Cardiac septum (tissue), 1 donor: ENCODE measurements around the gene BICD1. TPM values are rescaled to one million over a fixed set of nuclear protein-coding genes. Genes with fewer than 3 reads are reported as not detected.

Source experiments
- DNase-seq: peaks from one replicate; pipeline ENCODE4 v3.0.0-alpha.2; 2020; ENCODE audit warnings: low spot score
- intact Hi-C: fragments of 100-400 bp; cut with DNase I; formaldehyde crosslinking; loops from one replicate; pipeline ENCODE4 v1.14.0; 2022
- total RNA-seq: library from RNA; stranded (reverse); fragmentation: NEBNext Ultra II Directional; extraction: Animal tissue kit (Norgen Biotek cat#: 25700); gene quantifications from one replicate; pipeline ENCODE4 v1.2.1, GENCODE V29; 2021
- donor health status: DM: no; HTN: no; CAD: no.

BICD1 gene
- total RNA-seq, 1 donor from 2014 or later: 19.8 TPM

GRCh38 chr12:32302218-32303173 is 195.8 kb downstream of the BICD1 start:
- no peak for DNase-seq
- intact Hi-C loops: loop anchor here (5.0 to 10.0 kb wide), 3 partner anchors 240 to 648 kb away; partner anchors contain the start of gene ETFBKMT

DNA sequence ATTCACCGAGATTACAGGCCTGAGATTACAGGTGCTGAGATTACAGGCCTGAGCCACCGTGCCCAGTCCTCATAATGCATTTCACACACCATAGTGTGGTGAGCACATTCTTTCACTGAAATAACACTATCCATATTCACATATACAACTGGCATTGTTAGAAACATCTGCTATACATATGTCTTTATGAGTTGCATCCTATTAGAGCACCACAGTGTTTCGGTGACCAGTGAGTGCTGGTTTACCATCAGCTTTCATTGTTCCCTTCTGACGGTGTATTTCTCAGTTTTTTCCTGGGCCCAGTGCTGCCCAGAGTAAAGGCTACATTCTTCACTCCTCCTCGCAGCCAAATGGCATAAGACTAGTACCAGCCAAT is 196.5 kb downstream of the BICD1 start:
- no peak for DNase-seq
- intact Hi-C loops: loop anchor here (5.0 to 10.0 kb wide), 3 partner anchors 241 to 648 kb away; partner anchors contain the start of gene ETFBKMT

GRCh38 chr12:32305163-32305562 is 198.5 kb downstream of the BICD1 start:
- no peak for DNase-seq
- intact Hi-C loops: loop anchor here (10.0 kb wide), 2 partner anchors 620 to 650 kb away; partner anchors contain the start of gene ETFBKMT

GRCh38 chr12:32307326-32307725 is 200.7 kb downstream of the BICD1 start:
- intact Hi-C loops: loop anchor here (10.0 kb wide), 2 partner anchors 623 to 653 kb away; partner anchors contain the start of gene ETFBKMT

DNA sequence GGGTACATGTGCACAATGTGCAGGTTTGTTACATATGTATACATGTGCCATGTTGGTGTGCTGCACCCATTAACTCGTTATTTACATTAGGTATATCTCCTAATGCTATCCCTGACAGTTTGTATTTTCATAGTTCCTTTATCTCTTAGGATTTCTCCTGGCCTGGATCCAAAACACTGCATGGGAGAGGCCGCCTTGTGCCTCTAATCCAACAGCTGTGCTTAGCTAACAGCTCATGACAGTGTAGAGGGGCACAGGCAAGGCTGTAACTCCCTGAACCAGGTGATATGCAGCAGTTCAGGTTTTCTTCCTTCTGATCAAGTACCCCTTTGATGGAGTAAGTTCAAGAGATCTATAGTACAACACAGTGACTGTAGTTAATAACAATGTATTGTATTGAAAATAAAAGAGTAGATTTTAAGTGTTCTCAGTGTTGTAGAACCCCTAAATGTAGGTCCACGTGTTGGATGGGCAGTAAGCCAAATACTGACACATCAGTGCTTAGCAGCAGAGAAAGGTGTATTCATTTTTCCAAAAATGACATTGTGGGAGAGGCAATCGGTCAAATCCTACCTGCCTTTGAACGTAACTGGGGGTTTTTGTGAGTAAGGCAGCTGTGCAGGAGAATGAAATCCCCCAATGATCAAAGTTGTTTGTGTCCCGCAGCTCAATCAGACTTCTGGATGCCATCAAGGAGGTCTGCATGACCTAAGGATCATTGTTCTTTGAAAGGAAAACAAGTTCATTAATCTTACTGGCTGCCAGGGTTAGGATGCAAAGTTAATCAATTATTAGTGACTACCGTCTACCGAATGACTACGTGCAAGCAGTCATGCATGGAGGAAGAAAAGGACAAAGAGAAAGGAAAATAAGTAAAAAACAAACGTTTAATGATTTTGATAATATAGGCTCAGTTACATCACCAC is 203.4 kb downstream of the BICD1 start:
- DNase-seq: no peak
- intact Hi-C loops: loop anchor here (10.0 kb wide), 2 partner anchors 625 to 655 kb away; partner anchors contain the start of gene ETFBKMT

More at GRCh38 chr12:32307326-32307725, 200.7 kb downstream of the BICD1 start:
- no peak for DNase-seq

DNA sequence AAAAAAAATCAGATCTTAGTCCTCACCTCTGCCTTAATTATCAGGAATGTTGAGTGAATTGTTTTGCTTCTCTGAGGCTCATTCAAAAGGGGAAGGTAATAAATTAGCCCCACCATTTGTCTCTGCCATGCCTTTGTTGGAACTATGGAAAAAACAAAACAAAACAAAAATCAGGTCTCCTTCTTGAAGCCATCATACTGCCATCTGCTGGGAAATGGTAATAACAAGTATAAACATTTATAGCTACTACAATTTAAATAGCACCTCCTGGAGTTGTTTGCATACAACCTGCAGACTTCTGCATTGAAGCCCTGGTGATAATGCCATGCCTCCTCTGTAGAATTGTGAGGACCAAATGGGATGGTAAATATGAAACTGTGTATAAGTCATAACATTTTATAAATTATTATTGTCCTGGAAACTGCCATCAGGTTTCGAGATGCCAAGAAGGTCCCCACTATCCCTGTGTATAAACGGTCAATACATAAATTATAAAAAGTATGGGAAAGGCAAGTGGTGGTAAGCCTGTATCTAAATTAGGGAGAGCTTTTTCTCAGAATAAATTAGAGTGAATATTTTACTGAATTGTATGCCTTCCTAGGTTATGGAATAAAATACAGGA is 205.5 kb downstream of the BICD1 start:
- intact Hi-C loops: no loop called here
- DNase-seq: no peak

- DNase-seq: no peak
Measured at GRCh38 chr12:32322354-32322753, 215.7 kb downstream of the BICD1 start.

DNA sequence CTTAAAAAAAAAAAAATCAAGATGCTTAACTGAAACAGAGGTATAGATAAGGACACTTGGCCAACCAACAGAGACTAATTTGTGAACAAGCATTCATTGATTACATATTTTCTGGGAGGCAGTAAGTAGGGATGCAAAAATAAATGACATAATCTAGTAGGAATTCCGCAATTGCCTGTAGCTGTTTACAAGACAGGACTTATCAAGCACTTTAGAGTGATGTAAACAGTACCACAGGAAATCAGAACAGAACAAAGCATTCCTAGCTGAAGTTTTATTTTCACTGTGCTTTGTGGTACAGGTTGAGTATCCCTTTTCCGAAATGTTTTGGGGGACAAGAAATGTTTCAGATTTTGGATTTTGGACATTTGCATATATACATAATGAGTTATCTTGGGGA is 224.5 kb downstream of the BICD1 start:
- DNase-seq: no peak
- intact Hi-C loops: no loop called here

More at GRCh38 chr12:32322354-32322753, 215.7 kb downstream of the BICD1 start:
- intact Hi-C loops: no loop called here

DNA sequence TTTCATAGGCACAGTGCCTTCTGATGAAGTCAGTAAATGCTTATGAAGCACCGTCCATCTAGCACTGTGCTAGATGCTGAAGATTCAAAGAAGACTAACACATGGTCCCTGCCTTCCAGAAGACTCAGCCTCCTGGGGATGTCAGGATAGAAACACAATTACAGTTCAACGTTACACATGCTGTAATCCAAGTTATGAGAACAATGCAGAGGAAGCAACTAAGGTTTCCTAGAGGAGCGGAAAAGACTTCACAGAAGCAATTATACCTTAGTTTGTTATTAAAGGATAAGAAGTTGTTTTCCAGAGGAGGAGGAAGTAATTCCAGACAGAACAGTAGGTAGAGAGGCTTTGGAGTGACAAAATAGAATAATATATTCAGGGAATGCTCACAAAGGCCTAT is 225.8 kb downstream of the BICD1 start:
- intact Hi-C loops: no loop called here
- no peak for DNase-seq

DNA sequence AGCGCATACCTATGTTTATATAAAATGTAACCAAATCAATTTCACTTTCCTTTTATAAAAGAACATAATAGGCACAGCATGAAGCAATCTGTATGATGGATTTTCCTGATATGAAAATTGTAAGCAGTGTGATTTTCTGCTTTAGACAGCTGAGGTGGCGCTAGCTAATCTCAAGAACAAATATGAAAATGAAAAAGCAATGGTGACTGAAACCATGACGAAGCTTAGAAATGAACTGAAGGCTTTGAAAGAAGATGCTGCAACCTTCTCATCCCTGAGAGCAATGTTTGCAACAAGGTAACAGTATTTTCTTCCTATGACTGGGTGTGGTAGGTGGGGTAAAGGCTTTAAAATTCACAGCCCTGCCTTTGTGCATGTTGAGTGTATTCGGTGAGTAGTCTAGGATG is 227.7 kb downstream of the BICD1 start:
- intact Hi-C loops: no loop called here
- no peak for DNase-seq

GRCh38 chr12:32336261-32336660 is 229.6 kb downstream of the BICD1 start:
- intact Hi-C loops: no loop called here
- no peak for DNase-seq

- intact Hi-C loops: no loop called here
- DNase-seq: no peak
Measured at GRCh38 chr12:32343496-32343895, 236.8 kb downstream of the BICD1 start.

- intact Hi-C loops: no loop called here
- DNase-seq: no peak
Measured at GRCh38 chr12:32344047-32344446, 237.4 kb downstream of the BICD1 start.

- DNase-seq: no peak
- intact Hi-C loops: no loop called here
Measured at GRCh38 chr12:32353540-32353939, 246.9 kb downstream of the BICD1 start.

DNA sequence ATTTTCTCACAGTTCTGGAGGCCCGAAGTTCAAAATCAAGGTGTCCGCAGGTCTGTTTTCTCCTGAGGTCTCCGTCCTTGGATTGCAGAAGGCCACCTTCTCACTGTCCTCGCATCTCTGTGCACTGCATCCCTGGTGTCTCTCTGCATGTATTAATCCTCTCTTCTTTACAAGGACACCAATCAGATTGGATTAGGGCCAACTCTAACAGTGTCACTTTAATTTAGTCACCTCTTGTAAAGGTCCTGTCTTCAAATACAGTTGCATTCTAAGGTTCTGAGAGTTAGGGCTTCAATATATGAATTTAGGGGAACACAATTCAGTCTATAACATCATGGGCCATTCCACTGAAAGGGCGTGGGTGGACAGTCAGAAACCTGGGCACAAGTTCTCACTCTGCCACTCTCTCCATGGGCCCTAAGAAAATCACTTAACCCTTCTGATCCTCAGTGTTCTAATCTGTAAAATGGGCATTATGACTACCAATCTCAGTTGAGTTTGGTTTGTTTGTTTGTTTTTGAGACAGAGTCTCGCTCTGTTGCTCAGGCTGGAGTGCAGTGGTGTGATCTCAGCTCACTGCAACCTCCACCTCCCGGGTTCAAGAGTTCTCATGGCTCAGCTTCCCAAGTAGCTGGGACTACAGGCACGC is 251.1 kb downstream of the BICD1 start:
- DNase-seq: no peak
- intact Hi-C loops: no loop called here

DNA sequence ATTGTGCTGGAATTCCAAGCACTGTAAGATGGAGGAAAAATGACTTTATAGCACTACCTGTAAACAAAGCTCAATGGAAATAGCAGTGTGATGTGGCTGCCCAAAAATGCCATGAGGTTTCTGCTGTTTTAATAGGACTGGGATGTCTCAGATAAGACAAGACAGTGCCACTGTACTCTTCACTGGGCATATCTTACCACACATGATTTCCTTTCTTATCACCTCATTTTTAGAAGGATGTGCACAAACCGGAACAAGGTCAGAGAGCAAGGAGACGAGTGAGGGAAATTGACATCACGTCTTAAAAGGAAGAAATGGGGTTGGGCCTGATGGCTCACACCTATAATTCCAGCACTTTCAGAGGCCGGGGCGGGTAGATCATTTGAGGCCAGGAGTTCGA is 254.3 kb downstream of the BICD1 start:
- intact Hi-C loops: no loop called here
- no peak for DNase-seq

DNA sequence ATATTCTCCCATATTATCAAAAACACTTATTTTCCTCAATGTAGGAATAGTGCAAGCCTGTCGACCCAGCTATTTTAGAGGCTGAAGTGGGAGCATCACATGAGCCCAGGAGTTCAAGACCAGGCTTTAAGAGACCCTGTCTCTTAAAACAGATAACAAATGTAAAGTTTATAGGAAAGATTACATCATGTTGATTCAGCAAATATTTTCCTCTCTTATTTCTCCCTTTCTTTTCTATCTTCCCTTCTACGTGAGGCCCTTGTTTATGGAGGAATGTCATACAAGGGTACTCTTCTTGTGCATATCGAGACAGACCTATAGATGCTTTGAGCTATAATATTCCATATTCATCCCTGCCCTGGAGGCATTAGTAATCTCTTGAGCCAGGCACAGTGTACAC is 256.2 kb downstream of the BICD1 start:
- DNase-seq: no peak
- intact Hi-C loops: no loop called here

- intact Hi-C loops: loop anchor here (1.0 to 5.0 kb wide), 2 partner anchors 87 to 307 kb away; no protein-coding TSS in a partner anchor
Measured at GRCh38 chr12:32365473-32366064, 258.9 kb downstream of the BICD1 start.

More at GRCh38 chr12:32365473-32366064, 258.9 kb downstream of the BICD1 start:
- DNase-seq: no peak
